H9 (cell line): ENCODE measurements around the gene MROH7. TPM values are rescaled to one million over a fixed set of nuclear protein-coding genes. Genes with fewer than 3 reads are reported as not detected.

Experiments
- DNase-seq: peaks from one replicate; pipeline ENCODE4 v3.0.0-alpha.2; 2017
- H2AFZ ChIP-seq: one replicate; pipeline ENCODE4 v1.6.1; 2013; ENCODE audit warnings: mild to moderate bottlenecking, low read length, control low read depth, moderate library complexity
- H2AK5ac ChIP-seq: 2 replicates; pipeline ENCODE4 v1.6.1; 2013; ENCODE audit warnings: low read length, control low read depth, mixed read lengths; ENCODE audit not compliant: insufficient read length
- H2BK120ac ChIP-seq: one replicate; pipeline ENCODE4 v1.6.1; 2013; ENCODE audit warnings: low read depth, mild to moderate bottlenecking, low read length, control low read depth, inconsistent platforms; ENCODE audit not compliant: poor library complexity, severe bottlenecking
- H2BK12ac ChIP-seq: 2 replicates; pipeline ENCODE4 v1.6.1; 2013; ENCODE audit warnings: low read length, control low read depth, mixed read lengths, low read depth; ENCODE audit not compliant: insufficient read length
- H2BK15ac ChIP-seq: 2 replicates; pipeline ENCODE4 v1.6.1; 2013; ENCODE audit warnings: low read depth, low read length, control low read depth
- H2BK20ac ChIP-seq: one replicate; pipeline ENCODE4 v1.6.1; 2013; ENCODE audit warnings: low read depth, mild to moderate bottlenecking, low read length, control low read depth, inconsistent platforms; ENCODE audit not compliant: poor library complexity, severe bottlenecking
- H2BK5ac ChIP-seq: 2 replicates; pipeline ENCODE4 v1.6.1; 2013; ENCODE audit warnings: low read length, control low read depth, mixed read lengths; ENCODE audit not compliant: insufficient read length
- H3K14ac ChIP-seq: 2 replicates; pipeline ENCODE4 v1.6.1; 2013; ENCODE audit warnings: low read length, control low read depth; ENCODE audit not compliant: insufficient read depth
- H3K18ac ChIP-seq: 2 replicates; pipeline ENCODE4 v1.6.1; 2013; ENCODE audit warnings: low read depth, mild to moderate bottlenecking, mixed read lengths, low read length, control low read depth; ENCODE audit not compliant: insufficient read length
- H3K23ac ChIP-seq: 2 replicates; pipeline ENCODE4 v1.6.1; 2013; ENCODE audit warnings: low read length, control low read depth, mixed read lengths, low read depth; ENCODE audit not compliant: insufficient read length
- H3K23me2 ChIP-seq: 2 replicates; pipeline ENCODE4 v1.6.1; 2013; ENCODE audit warnings: low read depth, mild to moderate bottlenecking, mixed read lengths, low read length, control low read depth; ENCODE audit not compliant: insufficient read length, poor library complexity, severe bottlenecking
- H3K27ac ChIP-seq: 2 replicates; pipeline ENCODE4 v1.5.1; 2013; ENCODE audit warnings: low read length, control low read depth, mixed read lengths, low read depth; ENCODE audit not compliant: insufficient read length
- H3K27me3 ChIP-seq: 2 replicates; pipeline ENCODE4 v1.6.1; 2013; ENCODE audit warnings: low read length, control low read depth, inconsistent platforms; ENCODE audit not compliant: insufficient read depth
- H3K4ac ChIP-seq: 2 replicates; pipeline ENCODE4 v1.6.1; 2013; ENCODE audit warnings: low read depth, mild to moderate bottlenecking, control low read depth, inconsistent platforms, low read length, moderate library complexity
- H3K4me1 ChIP-seq: 2 replicates; pipeline ENCODE4 v1.6.1; 2013; ENCODE audit warnings: low read length, control low read depth, inconsistent platforms; ENCODE audit not compliant: insufficient read depth
- H3K4me2 ChIP-seq: 2 replicates; pipeline ENCODE4 v1.6.1; 2013; ENCODE audit warnings: low read length, control low read depth, mixed read lengths; ENCODE audit not compliant: insufficient read length, insufficient read depth
- H3K56ac ChIP-seq: 2 replicates; pipeline ENCODE4 v1.6.1; 2013; ENCODE audit warnings: low read depth, mild to moderate bottlenecking, mixed read lengths, low read length, control low read depth; ENCODE audit not compliant: insufficient read length
- H3K79me1 ChIP-seq: 2 replicates; pipeline ENCODE4 v1.6.1; 2013; ENCODE audit warnings: low read depth, mild to moderate bottlenecking, moderate library complexity, low read length, control low read depth, inconsistent platforms; ENCODE audit not compliant: insufficient read depth, poor library complexity, severe bottlenecking
- H3K79me2 ChIP-seq: 2 replicates; pipeline ENCODE4 v1.6.1; 2013; ENCODE audit warnings: low read length, control low read depth, inconsistent platforms; ENCODE audit not compliant: insufficient read depth
- H3K9ac ChIP-seq: 2 replicates; pipeline ENCODE4 v1.6.1; 2013; ENCODE audit warnings: low read length, control low read depth, mixed read lengths; ENCODE audit not compliant: insufficient read length; ENCODE audit errors: extremely low read depth
- H3K9me3 ChIP-seq: one replicate; pipeline ENCODE4 v1.6.1; 2013; ENCODE audit warnings: low read depth, low read length, inconsistent platforms; ENCODE audit not compliant: control insufficient read depth
- H3T11ph ChIP-seq: one replicate; pipeline ENCODE4 v1.6.1; 2013; ENCODE audit warnings: mild to moderate bottlenecking, low read length, control low read depth, inconsistent platforms
- H4K20me1 ChIP-seq: one replicate; pipeline ENCODE4 v1.6.1; 2013; ENCODE audit not compliant: control insufficient read depth, insufficient read length, insufficient read depth
- H4K5ac ChIP-seq: 2 replicates; pipeline ENCODE4 v1.6.1; 2013; ENCODE audit warnings: low read depth, mild to moderate bottlenecking, mixed read lengths, low read length, control low read depth; ENCODE audit not compliant: insufficient read length
- H4K8ac ChIP-seq: replicated peaks from 2 replicates; pipeline ENCODE4 v1.6.1; 2013; ENCODE audit warnings: low read length, control low read depth, mixed read lengths, low read depth; ENCODE audit not compliant: insufficient read length
- H4K91ac ChIP-seq: 2 replicates; pipeline ENCODE4 v1.6.1; 2013; ENCODE audit warnings: low read depth, mild to moderate bottlenecking, moderate library complexity, mixed read lengths, low read length, control low read depth; ENCODE audit not compliant: insufficient read length
- H3K27ac Mint-ChIP-seq, 3 experiments: 2 replicates in 2 of 3; 3 replicates in 1 of 3; pipeline ENCODE4 v1.8.0; 2020 to 2021; ENCODE audit warnings: mixed read lengths in 3 of 3, mild to moderate bottlenecking in 1 of 3, moderate library complexity in 1 of 3
- H3K27me3 Mint-ChIP-seq: 2 replicates; pipeline ENCODE4 v1.8.0; 2021; ENCODE audit warnings: low read depth, mild to moderate bottlenecking, moderate library complexity, mixed read lengths
- H3K36me3 Mint-ChIP-seq, 3 experiments: 2 replicates in 2 of 3; 3 replicates in 1 of 3; pipeline ENCODE4 v1.8.0; 2020 to 2021; ENCODE audit warnings: low read depth in 3 of 3, mixed read lengths in 3 of 3; ENCODE audit not compliant: insufficient read depth in 1 of 3
- H3K4me1 Mint-ChIP-seq, 2 experiments: 2 replicates each; pipeline ENCODE4 v1.8.0; 2020; ENCODE audit warnings: mixed read lengths in 2 of 2
- H3K4me3 Mint-ChIP-seq, 2 experiments: 2 replicates in 1 of 2; 3 replicates in 1 of 2; pipeline ENCODE4 v1.8.0; 2020 to 2021; ENCODE audit warnings: mild to moderate bottlenecking in 2 of 2, mixed read lengths in 2 of 2, moderate library complexity in 1 of 2
- H3K9me3 Mint-ChIP-seq, 2 experiments: 2 replicates in 1 of 2; 3 replicates in 1 of 2; pipeline ENCODE4 v1.8.0; 2020; ENCODE audit warnings: mild to moderate bottlenecking in 2 of 2, mixed read lengths in 2 of 2, moderate library complexity in 1 of 2
- WGBS: extraction: QIAGEN DNeasy Blood & Tissue Kit; methylation state at CpG from one replicate; pipeline ENCODE4 v1.1.7; 2013; ENCODE audit warnings: missing lambda C conversion rate, low lambda C conversion rate, mixed read lengths; ENCODE audit not compliant: insufficient read length; ENCODE audit errors: extremely low coverage; 5-methylcytosine and 5-hydroxymethylcytosine counted together
- total RNA-seq: library from RNA; stranded (reverse); gene quantifications from 2 replicates; pipeline ENCODE4 v1.2.1, GENCODE V29; 2021
- TF ChIP-seq, protein P1 (sequence below): fragments of 200-600 bp; sonication (generic); conservative IDR thresholded peaks from 3 replicates; pipeline ENCODE4 v1.8.0; 2021; ENCODE audit warnings: antibody characterized with exemption, mild to moderate bottlenecking

The MROH7 gene
- total RNA-seq, 1 experiment from 2014 or later = 0.09 TPM

DNA sequence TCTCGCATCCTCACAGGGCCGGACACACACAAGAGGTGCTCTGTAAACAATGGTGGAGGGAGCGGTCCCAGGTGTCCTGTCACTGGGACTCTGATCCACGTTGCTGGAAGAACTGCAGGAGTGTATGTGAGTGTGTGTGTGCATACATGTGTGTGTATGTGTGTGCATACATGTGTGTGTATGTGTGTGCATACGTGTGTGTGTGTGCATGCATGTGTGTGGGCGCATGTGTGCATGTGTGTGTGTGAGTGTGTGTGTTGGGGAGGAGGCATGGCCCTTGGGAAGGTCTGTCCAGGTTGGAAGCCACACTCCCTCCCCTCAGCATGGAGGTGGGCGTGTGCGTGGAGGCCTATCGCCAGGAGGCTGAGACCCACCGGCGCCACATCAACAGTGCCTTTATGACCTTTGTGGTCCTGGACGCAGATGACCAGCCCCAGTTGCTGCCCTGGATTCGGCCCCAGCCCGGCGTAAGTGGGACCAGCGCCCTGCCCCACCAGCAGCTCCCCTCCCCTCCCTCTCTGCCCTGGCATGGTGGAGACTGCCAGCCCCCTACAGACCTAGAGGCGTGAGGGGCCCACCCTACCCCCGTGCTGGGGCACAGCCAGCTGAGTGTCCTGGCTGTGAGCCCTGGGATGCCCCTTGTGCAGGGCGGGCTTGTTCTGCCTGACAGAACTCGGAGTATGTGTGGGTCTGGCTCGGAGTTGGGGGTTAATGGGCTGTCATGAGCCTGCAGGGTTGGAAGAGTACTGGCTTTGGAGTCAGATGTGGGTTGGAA is 40.5 kb upstream of the MROH7 start:
- no CpG with 5 or more reads among the region's 21 CpGs for WGBS

More for the DNA sequence above, 40.5 kb upstream of the MROH7 start:
- Histone ChIP-seq H3K9me3 (no peaks in the 10 kb centered on the region), H2BK20ac (no peak overlapping the region), H4K91ac (no peak overlapping the region), H3K4me2 (no peak overlapping the region), H2BK12ac (no peak overlapping the region), H4K5ac (no peak overlapping the region), H2BK120ac (no peak overlapping the region), H2BK15ac (no peak overlapping the region), H3K4me1 (no peaks in the 10 kb centered on the region; the same call in 1 of the 2 replicates), H3K27me3 (no peaks in the 10 kb centered on the region), H3K4ac (no peak overlapping the region), H4K20me1 (no peaks in the 10 kb centered on the region), H3K27ac (no peak overlapping the region), H3K23ac (no peak overlapping the region), H3K79me2 (no peaks in the 10 kb centered on the region), H2AK5ac (no peak overlapping the region), H3K14ac (no peak overlapping the region), H3K56ac (no peak overlapping the region), H3K79me1 (no peaks in the 10 kb centered on the region), H3T11ph (no peak overlapping the region), H3K23me2 (no peaks in the 10 kb centered on the region), H3K9ac (no peak overlapping the region), H2AFZ (no peak overlapping the region), H2BK5ac (no peak overlapping the region), H4K8ac (no peak overlapping the region), H3K18ac (no peak overlapping the region)
- peaks cover 1% of the 10 kb centered on the region; the same call in 1 of the 2 replicates for H3K27me3 Mint-ChIP-seq
- H3K36me3 Mint-ChIP-seq = no peaks in the 10 kb centered on the region; a peak in 1 of 7 replicates
- H3K4me1 Mint-ChIP-seq = peaks cover 8 to 16% of the 10 kb centered on the region in 2 experiments
- H3K4me3 Mint-ChIP-seq = no peak overlapping the region
- TF ChIP-seq, protein P1, sequence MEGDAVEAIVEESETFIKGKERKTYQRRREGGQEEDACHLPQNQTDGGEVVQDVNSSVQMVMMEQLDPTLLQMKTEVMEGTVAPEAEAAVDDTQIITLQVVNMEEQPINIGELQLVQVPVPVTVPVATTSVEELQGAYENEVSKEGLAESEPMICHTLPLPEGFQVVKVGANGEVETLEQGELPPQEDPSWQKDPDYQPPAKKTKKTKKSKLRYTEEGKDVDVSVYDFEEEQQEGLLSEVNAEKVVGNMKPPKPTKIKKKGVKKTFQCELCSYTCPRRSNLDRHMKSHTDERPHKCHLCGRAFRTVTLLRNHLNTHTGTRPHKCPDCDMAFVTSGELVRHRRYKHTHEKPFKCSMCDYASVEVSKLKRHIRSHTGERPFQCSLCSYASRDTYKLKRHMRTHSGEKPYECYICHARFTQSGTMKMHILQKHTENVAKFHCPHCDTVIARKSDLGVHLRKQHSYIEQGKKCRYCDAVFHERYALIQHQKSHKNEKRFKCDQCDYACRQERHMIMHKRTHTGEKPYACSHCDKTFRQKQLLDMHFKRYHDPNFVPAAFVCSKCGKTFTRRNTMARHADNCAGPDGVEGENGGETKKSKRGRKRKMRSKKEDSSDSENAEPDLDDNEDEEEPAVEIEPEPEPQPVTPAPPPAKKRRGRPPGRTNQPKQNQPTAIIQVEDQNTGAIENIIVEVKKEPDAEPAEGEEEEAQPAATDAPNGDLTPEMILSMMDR = no peak
- no peaks in the 10 kb centered on the region; a peak in 1 of 5 replicates for H3K9me3 Mint-ChIP-seq
- DNase-seq = no peak
- no peak overlapping the region; a peak in 1 of 7 replicates for H3K27ac Mint-ChIP-seq
